HG03354 (cell line): ENCODE data around the gene CCDC77.

Experiments used
- ATAC-seq: cut with Tn5 transposase; IDR thresholded peaks from one replicate; pipeline ENCODE4 v1.9.1; 2021; ENCODE audit warnings: mild to moderate bottlenecking; ENCODE audit not compliant: unreplicated experiment, poor library complexity, severe bottlenecking

CCDC77 gene

GRCh38 chr12:475286-475685 is 73.8 kb downstream of the CCDC77 start:
- no peak for ATAC-seq

DNA sequence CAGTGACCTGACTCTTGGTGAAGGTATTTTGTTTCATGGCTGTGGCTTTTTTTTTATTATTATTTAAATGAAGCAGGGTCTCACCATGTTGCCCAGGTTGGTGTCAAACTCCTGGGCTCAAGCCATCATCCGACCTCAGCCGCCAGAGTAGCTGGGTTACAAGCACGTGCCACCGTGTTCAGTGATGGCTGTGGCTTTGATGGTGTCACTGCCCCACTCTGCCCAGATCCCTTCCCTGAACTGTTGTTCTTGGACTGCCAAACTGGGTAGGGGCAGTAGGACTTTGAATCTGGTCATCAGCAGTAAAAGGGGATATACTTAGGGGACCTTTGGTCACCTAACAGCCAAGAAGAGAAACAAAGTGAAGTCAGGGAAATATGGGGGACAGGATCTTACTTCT is 77.7 kb downstream of the CCDC77 start:
- no peak for ATAC-seq

DNA sequence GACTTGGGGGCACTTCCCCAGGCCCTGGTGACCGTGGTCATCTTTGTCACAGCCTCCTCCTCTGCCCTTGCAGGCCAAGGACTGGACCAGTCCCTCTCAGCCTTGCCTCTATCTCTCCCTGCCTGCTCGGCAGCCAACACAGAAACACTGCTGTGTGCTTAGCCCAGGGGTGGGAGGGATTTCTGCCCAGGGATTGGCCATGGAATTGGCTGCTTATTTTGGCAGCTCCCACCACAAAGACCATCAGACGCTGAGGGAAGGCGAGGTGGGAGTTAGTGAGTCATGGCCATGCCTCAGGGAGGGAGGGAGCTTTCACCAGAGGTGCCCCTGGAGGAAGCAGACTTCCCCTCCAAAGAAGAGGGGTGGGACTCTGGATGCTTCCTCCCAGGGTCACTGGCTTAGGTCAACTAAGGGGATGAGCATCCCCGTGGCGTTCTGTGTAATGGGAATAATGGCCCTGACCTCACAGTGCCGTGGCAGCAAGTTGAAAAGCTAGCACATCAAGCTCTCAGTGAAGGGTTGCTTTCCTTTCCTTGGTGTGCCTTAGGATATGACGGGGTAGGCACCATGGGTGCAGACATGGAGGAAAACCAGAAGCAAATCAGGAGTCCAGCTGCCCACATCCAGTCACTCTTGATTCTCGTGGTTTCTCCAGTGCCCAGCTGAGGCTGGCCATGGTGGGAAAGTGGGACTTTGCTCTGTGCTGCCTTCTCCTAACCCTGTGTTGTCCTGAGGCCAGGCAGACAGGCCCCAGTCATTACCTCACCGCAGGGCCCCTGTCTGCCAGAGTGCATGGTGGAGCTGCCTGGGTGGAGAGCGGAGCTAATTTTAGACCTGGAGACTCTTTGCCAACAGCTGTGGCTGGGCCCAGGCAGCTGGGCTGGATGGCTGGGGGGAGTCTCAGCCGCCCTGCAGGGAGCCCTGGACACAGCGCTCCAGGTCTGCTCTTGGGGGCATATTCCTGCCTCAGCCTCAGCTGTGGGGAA is 79.7 kb downstream of the CCDC77 start:
- ATAC-seq = no peak

DNA sequence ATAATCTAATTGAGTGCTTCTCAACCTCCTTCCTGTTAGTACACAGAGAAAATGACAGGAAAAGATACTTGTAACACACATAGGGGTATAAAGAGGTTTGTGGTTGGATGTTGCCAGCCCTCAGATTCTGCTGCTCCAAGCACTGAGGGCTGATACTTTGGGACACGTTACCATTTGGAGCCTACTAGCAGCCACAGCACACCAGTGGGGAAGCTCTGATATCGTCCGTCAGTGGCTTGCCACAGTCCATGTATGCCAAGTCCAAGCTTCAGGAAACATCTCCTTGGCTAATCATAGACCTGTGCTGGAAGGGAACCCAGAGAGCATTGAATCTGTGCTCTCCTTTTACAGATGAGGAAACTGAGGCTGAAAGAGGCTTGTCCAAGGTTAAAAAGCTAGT is 80.6 kb downstream of the CCDC77 start:
- no peak for ATAC-seq

DNA sequence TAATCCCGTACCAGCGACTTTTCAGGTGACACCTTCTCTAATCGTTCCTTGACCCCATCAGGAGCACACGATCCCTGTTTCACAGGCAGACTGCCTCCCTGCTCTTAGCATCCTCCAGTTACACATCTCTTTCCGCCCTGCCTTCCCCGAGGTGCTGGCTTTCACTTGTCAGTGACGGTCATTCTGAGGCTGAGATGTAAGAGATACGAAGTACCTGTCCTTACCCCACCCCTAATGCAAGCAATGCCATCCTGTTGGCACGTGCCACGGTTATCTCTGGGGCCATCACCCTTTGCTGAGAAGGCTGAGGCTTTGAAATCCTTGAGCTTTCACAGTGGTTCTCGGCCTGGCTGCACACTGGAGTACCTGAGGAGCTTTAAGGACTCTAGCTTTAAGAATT is 82.7 kb downstream of the CCDC77 start:
- no peak for ATAC-seq

DNA sequence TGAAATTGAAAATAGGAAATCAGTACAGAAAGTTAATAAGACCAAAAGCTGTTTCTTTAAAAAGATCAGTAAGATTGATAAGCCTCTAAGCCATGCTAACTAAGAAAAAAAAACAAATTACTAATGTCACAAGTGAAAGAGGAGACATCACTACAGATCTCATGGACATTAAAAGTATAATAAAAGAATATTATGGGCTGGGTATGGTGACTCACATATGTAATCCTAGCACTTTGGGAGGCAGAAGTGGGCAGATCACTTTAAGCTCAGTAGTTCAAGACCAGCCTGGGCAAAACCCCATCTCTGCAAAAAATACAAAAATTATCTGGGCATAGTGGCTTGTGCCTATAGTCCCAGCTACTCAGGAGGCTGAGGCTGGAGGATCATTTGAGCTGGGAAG is 88.8 kb downstream of the CCDC77 start:
- no peak for ATAC-seq
